Osteocyte (in vitro differentiated cells): ENCODE data around the gene SLC48A1. TPM values are rescaled to one million over a fixed set of nuclear protein-coding genes. Genes with fewer than 3 reads are reported as not detected.

ENCODE experiments used
- DNase-seq: peaks from one replicate; pipeline ENCODE4 v3.0.0; 2021; ENCODE audit warnings: mixed read lengths; ENCODE audit not compliant: unreplicated experiment; ENCODE audit errors: extremely low spot score
- H3K27ac Mint-ChIP-seq: one replicate; pipeline ENCODE4 v1.8.0; 2021; ENCODE audit warnings: mild to moderate bottlenecking, mixed read lengths; ENCODE audit not compliant: unreplicated experiment
- H3K27me3 Mint-ChIP-seq: one replicate; pipeline ENCODE4 v1.8.0; 2021; ENCODE audit warnings: mixed read lengths; ENCODE audit not compliant: unreplicated experiment
- H3K36me3 Mint-ChIP-seq: one replicate; pipeline ENCODE4 v1.8.0; 2021; ENCODE audit warnings: mixed read lengths; ENCODE audit not compliant: unreplicated experiment
- H3K4me1 Mint-ChIP-seq: one replicate; pipeline ENCODE4 v1.8.0; 2021; ENCODE audit warnings: mixed read lengths; ENCODE audit not compliant: unreplicated experiment
- H3K4me3 Mint-ChIP-seq: one replicate; pipeline ENCODE4 v1.8.0; 2021; ENCODE audit warnings: mild to moderate bottlenecking, moderate library complexity, mixed read lengths; ENCODE audit not compliant: unreplicated experiment
- H3K9me3 Mint-ChIP-seq: one replicate; pipeline ENCODE4 v1.8.0; 2021; ENCODE audit warnings: mixed read lengths; ENCODE audit not compliant: unreplicated experiment
- CTCF ChIP-seq: fragments of 200-600 bp; sonication (generic); IDR thresholded peaks from 2 replicates; pipeline ENCODE4 v1.5.0; 2021; ENCODE audit warnings: antibody characterized with exemption, mild to moderate bottlenecking, moderate library complexity
- total RNA-seq: library from RNA; stranded (reverse); gene quantifications from 2 replicates; pipeline ENCODE4 v1.2.1, GENCODE V29; 2021

The SLC48A1 gene
- total RNA-seq, 1 donor from 2014 or later: 21.2 TPM

GRCh38 chr12:47736216-47736615 is 36.8 kb upstream of the SLC48A1 start:
- Mint-ChIP-seq H3K27ac (peak overlapping the region; percentile 86), H3K4me3 (no peak overlapping the region), H3K27me3 (no peaks in the 10 kb centered on the region), H3K36me3 (no peaks in the 10 kb centered on the region), H3K4me1 (peaks cover 46% of the 10 kb centered on the region), H3K9me3 (no peaks in the 10 kb centered on the region)
- no peak for DNase-seq
- no peak for TF ChIP-seq CTCF

DNA sequence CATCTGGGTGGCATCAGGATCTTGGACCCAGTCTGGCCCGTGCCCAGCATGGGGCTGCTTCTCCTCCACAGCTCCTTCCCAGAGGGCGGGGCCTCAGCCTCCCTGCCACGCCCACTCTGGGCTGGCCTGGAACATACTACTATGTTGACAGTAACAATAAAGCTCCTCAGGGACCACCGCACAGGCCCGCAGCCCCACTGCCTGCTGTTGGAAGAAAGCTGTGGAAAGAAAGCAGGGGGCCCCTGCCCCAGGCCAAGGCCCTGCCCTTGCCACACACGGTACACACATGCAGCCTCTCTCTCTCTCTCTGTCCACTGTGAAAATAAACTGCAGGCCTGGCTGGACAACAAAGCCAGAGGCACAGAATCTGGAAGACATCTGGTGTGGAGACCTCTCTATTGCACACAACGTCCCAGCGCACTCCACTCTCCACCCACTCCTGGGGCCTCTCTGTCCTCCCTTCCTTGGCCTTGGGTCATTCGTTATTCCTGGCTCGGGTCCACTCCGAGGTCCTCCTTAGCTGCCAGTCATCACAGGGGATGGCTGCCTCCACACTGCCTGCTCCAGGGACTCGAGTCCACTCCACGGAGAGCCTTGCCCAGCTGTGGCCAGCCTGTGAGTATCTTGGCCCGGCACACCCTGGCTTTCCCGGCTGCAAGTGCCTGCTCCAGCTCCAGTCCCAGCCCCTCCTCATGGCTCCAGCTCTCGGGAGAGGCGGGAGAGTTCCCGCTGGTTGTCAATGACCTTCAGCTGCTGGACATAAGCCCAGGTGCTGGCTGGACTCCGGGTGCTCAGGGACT is 36.0 kb upstream of the SLC48A1 start:
- Mint-ChIP-seq H3K4me1 (peaks cover 49% of the 10 kb centered on the region), H3K36me3 (no peaks in the 10 kb centered on the region), H3K27ac (peak overlapping the region; percentile 86), H3K9me3 (no peaks in the 10 kb centered on the region), H3K27me3 (no peaks in the 10 kb centered on the region), H3K4me3 (peak overlapping the region; percentile 33)
- no peak for TF ChIP-seq CTCF
- DNase-seq: peak; percentile 95

DNA sequence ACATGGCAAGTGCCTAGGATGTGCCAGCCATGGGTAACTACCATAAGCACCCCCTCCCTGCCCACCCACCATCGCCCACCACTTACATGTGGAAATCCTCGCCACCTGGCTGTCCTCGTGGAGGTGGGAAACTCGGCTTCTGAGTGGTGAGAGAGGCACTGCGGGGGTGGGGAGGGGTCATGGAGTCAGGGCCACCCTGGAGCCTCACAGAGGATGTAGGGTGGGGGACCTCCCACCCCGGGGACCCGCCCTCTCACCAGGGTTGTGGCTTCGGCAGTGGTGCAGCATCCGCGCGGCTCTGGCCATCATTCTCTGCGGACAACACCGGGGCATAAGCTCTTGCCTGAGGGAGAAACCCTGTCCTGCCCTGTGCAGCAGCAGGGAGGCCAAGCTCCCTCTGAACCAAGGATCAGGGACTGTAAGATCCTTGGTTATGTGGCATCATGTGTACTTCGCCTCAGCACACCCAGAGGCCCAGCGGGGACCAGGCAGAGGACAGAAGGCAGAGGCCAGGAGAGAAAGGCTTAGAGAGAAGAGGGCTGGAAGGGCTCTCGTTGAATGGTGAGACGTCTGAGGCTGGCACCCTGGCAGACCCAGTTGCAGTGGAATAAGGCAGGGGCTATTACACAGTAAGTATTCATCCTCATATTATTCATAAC is 35.0 kb upstream of the SLC48A1 start:
- Mint-ChIP-seq H3K9me3 (no peaks in the 10 kb centered on the region), H3K4me1 (peaks cover 49% of the 10 kb centered on the region), H3K27ac (no peak overlapping the region), H3K4me3 (no peak overlapping the region), H3K27me3 (peaks cover 1% of the 10 kb centered on the region), H3K36me3 (no peaks in the 10 kb centered on the region)
- no peak for TF ChIP-seq CTCF
- no peak for DNase-seq

- no peaks in the 10 kb centered on the region for H3K9me3 Mint-ChIP-seq
- no peak for DNase-seq
- no peak overlapping the region for H3K27ac Mint-ChIP-seq
- peaks cover 49% of the 10 kb centered on the region for H3K4me1 Mint-ChIP-seq
- TF ChIP-seq CTCF: no peak
- peaks cover 9% of the 10 kb centered on the region for H3K27me3 Mint-ChIP-seq
- no peaks in the 10 kb centered on the region for H3K36me3 Mint-ChIP-seq
- no peak overlapping the region for H3K4me3 Mint-ChIP-seq
These were observed 33.7 kb upstream of the SLC48A1 start for GRCh38 chr12:47739297-47739696.

DNA sequence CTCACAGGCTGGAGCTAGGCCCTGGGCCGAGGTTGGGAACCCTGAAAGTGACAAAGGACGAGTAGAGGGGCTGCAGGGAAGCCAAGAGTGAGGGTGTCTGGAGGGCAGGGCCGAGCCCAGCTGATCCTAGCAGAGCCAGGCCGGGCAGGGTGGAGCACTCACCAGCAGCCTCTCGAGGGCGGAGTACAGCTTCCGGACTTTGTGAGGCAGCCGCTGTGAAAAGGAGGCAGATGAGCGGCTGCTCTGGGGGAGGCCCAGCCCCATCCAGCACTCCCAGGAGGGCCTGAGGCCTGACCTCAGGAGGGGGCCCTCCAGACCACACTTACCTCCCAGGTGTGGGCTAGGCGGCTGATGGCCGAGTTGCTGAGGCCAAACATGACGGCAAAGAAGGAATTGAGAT is 33.1 kb upstream of the SLC48A1 start:
- no peaks in the 10 kb centered on the region for H3K9me3 Mint-ChIP-seq
- no peak overlapping the region for H3K4me3 Mint-ChIP-seq
- peaks cover 15% of the 10 kb centered on the region for H3K27me3 Mint-ChIP-seq
- no peaks in the 10 kb centered on the region for H3K36me3 Mint-ChIP-seq
- no peak overlapping the region for H3K27ac Mint-ChIP-seq
- DNase-seq: no peak
- TF ChIP-seq CTCF: no peak
- peaks cover 47% of the 10 kb centered on the region for H3K4me1 Mint-ChIP-seq
